NCI-H187 (cell line): Measurements from ENCODE around the gene COL4A1.
"Not testable (repeated sequence)": the region's sequence is repeated elsewhere in the genome, so short reads cannot be mapped to it uniquely, and the experiment has no call there.

Experiments
- DNase-seq, 2 experiments: peaks; one replicate each; lab custom pipeline; 2025; lab: John Stamatoyannopoulos, UW

Gene COL4A1

DNA sequence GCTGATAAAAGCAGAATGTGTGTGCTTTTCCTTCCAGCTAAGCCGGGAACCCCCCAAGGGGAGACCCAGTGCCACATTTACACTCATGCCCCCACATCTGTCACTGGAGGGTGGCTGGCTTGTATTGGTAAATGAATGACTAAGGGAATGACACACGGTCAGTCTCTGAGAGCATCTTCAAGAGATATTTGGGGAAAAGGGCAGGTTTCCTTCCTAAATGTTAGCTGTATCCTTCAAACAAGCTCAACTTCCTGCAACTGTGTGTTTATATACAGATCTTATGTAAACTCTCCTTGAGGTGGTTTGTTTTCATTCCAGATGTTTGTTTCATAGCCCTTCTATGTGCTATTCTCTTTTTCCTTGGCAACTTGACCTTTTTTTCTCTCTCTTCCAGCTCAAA, 192.6 kb downstream of the COL4A1 start:
- no peak for DNase-seq

DNA sequence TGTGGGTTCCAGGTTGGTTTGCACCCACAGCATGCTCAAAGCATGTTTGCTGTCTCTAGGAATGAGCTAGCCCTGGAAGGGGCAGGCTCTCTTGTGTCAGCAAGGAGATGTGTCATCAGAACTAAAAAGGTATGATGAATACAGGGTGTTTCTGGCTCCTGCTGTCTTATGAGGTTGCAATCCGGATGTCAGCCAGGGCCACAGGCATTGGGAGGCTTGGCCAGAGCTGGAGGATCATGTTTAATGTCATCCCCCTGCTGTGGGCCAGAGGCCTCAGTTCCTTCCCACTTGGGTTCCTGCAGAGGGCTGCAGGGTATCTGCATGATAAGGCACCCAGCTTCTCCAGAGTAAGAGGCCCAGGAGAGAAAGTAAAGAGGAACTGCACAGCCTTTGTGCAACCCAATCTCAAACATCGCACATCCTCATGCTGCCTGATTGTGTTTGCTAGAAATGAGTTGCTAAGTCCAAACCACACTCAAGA, 193.6 kb downstream of the COL4A1 start:
- no peak for DNase-seq

DNA sequence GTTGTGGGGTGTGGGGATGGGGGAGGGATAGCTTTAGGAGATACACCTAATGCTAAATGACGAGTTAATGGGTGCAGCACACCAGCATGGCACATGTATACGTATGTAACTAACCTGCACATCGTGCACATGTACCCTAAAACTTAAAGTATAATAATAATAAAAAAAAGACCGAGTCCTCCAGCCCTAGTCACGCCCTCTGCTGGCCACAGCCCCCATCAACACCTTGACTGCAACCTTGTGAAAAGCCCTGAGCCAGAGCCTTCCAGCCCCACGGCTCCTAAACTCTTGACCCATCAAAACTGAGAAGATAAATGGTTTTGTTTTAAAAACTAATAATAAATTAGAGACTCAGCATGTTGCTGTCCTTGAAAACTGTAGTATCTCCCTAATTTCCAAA, 194.6 kb downstream of the COL4A1 start:
- DNase-seq: not testable (repeated sequence)

DNA sequence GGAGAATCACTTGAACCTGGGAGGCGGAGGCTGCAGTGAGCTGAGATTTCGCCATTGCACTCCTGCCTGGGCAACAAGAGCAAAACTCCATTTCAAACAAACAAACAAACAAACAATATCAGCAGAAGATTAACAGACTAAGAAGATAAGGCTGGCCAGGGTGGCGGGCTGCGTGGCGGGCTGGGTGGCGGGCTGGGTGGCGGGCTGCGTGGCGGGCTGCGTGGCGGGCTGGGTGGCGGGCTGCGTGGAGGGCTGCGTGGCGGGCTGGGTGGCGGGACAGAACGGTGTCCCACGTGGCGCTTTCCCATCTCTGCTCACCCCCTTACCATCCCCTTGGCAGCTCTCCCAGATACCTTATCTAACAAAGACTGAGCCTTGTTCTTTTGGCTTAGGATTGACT, 196.2 kb downstream of the COL4A1 start:
- DNase-seq: no peak

DNA sequence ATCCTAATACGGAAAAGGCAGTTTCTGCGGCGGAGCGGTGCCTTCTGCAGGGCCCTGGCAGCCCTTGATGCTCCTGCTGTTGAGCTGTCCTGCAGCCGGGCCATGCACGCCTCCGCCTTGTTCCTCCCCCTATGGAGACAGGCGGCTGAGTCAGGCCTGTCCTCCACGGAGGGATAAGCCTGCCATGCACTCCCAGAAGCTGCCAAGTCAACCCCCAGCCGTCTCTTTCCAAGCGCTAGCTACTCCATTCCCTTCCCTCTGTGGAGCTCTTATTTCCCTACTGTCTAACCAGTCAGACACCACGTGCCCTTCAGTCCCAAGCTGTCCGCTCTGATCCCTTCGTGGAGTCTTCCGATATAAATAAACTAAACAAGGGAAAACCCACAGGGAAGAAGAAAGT, 197.0 kb downstream of the COL4A1 start:
- DNase-seq: no peak

DNA sequence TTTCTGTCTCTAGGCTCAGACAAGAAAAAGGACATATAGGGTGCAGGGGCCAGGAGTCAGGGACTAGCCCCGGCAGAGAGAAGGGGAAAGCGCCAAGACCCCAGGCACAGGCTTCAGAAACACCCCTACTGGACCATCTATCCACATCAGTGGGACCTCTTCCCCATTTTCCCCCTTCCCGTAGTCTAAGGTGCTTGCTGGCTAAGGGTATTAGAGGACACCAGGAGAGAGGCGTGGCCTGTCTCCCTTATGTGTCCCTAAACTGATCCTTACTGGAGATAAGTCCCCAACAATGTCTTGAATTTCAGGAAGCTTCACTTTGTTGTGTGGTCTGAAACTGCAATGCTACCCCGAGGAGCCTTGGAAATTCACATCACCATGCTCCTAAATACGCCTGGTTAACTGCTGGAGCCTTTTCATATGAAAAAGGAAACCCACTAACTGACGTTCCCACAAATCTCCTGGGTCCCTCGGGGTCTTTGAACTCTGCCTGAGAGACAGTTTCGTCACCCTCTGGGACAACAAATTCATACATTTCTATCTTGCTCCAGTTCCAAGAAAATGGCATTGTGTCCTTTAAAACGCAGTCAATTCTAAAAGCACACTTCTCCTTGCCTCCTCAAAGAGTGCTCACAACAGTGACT, 197.7 kb downstream of the COL4A1 start:
- no peak for DNase-seq

DNA sequence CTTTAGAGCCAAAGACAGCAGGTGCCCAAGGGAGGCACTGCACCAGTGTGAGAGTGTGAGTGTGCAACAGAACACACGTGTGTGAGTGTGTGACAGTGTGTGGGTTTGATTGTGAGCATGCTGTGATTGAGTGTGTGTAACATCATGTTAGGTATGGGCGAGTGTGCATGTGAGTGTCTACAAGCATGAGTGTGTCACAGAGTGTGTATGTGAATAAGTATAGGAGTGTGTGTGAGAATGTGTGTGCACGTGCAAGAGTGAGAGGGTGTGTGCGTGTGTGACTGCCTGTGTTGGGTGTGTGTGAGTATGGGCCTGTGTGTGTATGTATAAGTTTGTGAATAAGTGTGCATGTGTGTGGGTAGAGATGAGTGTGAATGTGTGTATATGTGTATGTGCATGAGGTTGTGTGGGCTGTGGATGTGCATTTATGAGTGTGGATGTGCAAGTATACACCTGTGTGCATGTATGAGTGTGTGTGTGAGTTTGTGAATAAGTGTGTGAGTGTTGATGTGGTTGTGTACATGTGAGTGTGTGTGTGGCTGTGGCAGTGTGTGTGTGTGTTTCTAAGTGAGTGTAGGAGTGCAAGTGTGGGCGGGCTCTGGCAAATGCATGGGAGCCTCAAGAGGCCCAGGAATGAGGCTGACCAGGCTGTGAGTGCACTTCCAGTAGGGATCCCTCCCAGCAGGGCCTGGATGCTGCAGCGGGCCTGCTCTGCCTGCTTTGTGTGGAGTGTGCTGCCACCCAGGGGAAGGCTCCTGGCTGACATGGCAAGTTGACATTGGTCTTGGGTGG, 198.4 kb downstream of the COL4A1 start:
- peak; percentile 57 to 86 for DNase-seq

DNA sequence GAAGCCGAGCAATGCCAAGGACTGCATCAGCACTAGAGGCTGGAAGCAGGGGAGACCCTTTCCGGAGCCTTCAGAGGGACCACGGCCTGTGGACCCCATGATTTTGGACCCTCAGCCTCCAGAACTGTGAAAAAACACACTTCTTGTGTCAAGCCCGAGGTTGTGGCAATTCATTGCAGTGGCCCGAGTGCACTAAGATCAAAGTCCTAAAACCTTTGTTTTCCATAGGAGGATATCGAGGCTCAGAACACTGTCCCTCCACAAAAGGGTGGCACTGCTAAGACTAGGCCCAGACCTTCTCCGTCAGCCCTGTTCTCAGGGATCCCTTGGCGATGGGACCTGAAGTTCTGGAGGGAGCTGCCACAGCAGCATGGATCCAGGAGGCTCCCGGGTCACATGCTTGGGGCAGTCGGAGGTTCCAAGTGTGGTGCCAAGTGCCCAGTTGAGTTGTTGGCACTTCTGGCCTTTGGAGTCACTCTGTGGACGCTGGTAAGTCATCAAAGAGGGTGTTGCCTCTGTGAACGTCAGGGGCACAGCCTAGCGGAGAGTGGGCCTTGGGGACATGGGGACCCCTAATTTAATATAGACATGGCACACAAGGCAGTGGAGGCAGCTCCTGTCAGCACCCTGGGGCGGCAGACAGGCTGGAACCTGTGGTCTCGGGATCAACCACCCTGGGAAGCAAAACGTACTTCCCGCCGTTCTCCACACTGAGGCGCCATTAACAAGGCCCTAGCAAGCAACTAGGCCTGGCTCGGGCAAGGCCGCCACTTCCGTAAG, 199.2 kb downstream of the COL4A1 start:
- no peak for DNase-seq

DNA sequence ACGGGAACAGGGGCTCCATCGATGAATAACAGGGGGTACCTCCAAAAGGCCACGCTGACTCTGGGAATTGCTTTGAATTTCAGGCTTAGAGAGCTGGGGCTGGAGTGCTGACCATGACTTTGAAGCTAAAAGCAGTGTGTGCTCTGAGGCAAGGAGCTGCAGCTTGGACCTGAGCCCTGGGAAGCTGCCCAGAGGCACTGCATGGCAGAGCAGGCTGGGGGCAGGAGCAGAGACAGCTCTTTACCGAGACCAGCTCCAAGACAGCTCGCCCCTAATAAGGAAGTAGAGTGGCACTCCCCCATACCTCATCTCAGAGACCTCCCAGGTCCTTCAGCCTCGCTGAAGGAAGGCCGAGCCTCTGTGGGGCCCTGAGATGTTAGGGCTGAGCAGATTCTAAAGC, 200.2 kb downstream of the COL4A1 start:
- DNase-seq: no peak

DNA sequence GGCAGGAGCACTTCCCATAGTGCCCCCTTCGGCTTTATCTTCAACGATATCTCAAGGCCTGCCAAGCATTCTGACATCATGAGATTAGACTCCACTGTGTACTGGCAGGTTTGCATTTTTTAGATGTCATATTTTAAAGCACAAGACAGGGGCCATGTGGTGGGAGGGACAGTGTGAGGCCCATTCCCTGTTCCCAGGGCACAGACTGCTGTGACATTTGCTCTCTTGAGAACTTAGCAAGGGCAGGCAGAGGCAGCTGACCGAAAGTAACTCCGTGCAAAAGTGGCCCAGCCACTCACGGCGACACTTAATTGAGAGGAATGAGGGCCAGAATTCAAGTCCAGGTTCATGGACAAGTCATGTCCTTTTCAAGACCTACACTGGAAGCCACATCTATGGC, 201.8 kb downstream of the COL4A1 start:
- DNase-seq: no peak

DNA sequence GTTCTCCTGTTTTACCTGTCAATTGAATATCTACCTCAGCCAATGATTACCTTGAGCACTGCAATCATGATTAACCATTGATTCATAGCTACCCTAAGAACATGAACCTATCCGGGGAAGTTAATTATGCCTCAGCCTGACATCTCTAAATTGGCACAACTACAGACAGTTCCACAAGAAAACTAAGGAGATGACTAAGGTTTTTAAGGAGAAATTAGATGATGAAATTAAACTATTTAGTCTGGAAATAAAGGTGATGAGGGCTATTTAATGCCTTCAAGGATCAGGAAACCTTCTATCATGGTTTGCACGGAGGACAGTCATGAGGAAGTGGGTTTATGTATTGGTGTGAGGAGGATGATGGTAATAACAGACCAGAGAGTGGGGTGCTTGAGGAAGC, 203.4 kb downstream of the COL4A1 start:
- DNase-seq: no peak

DNA sequence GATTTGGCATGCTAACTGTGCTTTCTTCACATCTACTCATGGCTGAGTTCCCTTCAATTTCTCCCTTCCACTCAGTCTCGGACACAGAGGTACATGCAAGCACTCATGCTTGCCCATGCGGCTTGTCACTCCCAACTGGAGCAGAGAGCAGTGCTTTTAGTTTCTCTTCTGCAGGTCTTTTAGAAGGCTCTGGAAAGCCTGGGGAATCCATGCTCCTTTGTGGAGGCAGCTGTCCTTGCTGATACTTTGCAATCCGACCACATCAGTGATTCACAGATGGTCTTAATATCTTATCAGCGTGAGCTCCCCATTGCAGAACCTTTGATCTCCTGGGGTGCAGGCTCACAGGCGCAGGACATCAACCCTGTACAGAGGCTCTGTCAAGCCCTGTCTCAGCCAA, 203.9 kb downstream of the COL4A1 start:
- no peak for DNase-seq

DNA sequence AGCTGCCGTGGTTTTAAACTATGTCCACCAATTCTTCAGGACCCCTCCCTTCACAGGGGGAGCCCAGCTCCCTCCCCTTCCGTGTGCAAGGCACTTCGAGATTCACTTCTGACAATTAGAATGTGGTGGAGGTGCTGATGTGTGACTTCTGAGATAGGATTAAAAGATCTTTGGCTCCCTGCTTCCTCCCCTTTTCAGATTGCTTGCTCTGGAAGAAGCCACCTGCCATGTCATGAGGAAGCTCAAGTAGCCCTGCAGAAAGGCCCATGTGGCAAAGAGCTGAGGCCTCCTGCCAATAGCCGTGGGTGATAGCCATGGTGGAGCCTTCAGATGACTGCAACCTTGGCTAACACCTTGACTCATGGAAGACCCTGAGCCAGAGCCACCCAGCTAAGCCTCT, 204.9 kb downstream of the COL4A1 start:
- no peak for DNase-seq

DNA sequence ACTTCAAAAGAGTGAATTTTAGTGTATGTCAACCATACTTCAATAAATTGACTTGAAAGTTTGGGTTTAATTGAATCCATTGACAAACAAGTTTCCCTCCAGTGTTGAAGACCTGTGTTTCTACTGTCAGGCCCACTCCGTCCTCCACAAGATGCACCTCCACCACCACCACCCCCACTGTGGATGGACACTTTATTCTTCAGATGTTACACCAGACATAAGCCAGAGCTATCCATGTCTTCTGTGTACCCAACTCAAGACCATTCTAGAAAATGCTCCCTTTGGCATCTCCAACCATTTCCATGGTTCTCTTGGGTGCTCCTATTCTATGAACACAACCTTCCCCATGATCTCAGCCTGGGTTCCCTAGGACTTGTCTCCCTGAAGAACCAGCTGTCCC, 207.0 kb downstream of the COL4A1 start:
- no peak for DNase-seq
